Measurements from ENCODE around the gene ASCC1.
"Not testable (repeated sequence)": the region's sequence is repeated elsewhere in the genome, so short reads cannot be mapped to it uniquely, and the experiment has no call there.

The ASCC1 gene, protein sequence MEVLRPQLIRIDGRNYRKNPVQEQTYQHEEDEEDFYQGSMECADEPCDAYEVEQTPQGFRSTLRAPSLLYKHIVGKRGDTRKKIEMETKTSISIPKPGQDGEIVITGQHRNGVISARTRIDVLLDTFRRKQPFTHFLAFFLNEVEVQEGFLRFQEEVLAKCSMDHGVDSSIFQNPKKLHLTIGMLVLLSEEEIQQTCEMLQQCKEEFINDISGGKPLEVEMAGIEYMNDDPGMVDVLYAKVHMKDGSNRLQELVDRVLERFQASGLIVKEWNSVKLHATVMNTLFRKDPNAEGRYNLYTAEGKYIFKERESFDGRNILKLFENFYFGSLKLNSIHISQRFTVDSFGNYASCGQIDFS

DNA sequence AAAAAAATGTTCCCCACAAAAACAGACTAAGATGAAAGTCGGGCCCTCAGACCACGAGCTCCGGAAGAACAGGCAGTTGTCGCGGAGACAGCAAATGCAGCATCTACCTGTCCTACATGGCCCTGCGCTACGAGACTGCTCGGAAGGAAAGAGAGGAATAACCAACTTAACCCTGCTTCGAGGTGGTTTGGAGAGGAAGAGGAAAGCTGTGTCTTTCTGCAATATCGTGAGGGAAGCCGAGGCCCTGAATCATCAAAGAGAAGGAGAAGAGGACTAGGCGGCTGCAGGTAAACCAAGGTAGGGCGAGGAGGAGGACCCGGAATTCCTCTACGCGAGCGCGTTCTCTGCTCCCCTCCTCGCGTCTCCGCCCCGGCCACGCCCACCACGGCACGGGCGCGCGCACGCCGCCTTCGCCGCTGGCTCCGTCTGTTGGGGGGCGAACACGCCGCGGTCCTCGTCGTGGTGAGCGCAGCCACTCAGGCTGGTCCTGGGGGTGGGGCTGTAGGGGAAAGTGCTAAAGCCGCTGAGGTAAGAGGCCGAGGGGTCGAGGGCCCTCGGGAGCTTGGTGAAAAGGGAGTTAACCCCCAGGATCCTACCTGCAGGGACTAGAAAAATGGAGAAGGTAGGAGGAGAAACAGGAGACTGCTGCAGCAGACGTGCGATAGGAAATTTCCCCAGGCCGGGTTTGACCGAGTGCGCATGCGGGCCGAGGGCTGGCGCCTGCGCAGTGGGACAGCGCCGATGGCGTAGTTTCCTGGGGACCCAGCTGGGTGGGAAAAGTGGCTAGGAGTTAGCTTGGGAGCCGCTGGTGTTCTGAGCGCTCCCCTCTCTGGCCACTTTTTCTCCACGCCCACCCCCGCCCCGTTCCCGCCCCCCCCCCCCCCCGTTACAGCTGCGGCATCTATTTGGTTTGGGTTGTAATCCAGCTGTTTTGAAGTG lies at the start of gene ASCC1, which contains the start of gene ANAPC16:
Gene ASCC1 (minus strand): TSS at position 666 of the 939 bp plus-strand sequence. CDS start 2,978 bp downstream, outside the sequence.
Gene ANAPC16 (plus strand): TSS at position 402 of the 939 bp plus-strand sequence. CDS start 7,903 bp downstream, outside the sequence.
- DNase-seq, result peak; percentile 92 to 99

DNA sequence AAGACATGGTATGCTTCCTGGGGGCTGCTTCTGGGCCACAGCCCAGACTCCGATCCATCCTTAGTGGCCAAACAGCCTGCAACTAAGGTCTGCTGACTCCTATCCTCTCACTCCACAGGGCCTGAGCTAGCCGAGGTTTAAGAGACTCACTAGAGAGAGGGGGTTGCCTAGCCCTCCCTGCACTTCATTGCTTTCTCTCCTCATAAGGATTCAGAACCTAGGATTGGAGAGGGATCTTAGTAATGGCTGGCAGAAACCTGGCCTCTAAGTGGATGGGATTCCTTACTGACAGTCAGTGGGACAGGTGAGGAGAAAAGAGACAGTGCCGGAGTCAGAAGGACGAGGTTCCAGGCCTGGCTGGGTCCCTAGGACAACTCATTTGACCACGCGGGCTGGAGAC lies 49.4 kb upstream of the ASCC1 start:
- DNase-seq, result no peak

DNA sequence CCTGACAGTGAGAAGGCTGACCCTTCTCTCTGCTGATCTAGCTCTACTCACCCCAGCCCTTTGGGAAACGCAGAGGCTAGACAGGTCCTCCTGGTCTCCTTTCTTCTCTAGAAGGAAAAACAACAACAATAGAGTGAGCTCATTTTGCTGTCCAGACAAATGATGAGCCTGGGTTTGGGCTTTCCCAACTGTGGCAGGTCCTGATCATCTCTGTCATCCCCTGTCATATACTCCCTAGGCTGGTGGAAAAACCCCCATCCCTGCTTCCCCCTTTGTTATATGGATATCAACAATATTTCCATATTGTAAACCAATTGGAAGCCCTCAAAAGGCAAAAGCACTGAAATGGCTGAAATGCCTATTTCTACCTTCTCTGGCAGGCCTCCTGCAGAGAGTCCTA lies 48.5 kb upstream of the ASCC1 start:
- no peak for DNase-seq

DNA sequence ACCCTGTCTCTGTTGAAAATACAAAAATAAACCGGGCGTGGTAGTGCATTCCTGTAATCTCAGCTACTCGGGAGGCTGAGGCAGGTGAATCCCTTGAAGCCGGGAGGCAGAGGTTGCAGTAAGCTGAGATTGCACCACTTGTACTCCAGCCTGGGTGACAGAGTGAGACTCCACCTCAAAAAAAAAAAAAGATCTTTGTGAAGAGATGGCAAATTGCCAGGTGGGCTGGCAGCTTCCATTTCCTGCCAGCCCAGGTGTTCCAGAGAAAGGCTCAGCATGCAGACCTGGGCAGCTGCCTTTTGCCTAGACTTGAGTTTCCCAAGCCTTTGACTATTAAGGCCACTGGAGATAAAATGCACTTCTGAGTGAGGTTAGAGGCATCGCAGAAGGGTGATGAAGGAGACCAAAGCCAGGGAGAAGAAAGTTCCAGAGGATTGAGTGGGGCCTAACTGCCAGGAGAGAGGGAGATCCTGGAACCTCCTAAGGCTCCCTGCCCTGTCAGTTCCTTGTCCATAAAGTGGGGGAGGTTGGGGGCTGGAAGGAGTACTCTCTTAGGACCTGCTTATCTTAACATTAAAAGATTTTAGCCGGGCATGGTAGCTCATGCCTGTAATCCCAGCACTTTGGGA lies 47.7 kb upstream of the ASCC1 start:
- DNase-seq, result no peak

DNA sequence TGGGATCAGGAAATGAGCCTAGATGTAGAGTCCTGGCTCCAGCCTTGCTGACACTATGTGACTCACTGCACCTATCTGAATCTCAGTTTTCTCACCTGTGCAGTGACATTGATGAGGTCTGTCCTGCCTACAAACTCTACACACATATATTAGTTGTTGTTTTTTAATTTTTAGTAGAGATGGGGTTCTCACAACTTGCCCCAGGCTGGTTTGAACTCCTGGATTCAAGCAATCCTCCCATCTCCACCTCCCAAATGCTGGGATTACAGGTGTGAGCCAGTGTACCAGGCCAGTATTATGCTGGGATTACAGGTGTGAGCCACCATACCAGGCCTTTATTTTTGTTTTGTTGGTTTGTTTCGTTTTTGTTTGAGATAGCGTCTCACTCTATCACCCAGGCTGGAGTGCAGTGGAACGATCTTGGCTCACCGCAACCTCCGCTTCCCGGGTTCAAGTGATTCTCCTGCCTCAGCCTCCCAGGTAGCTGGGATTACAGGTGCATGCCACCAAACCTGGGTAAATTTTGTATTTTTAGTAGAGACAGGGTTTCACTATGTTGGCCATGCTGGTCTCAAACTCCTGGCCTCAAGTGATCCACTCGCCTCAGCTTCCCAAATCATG lies 45.8 kb upstream of the ASCC1 start:
- DNase-seq, result no peak

DNA sequence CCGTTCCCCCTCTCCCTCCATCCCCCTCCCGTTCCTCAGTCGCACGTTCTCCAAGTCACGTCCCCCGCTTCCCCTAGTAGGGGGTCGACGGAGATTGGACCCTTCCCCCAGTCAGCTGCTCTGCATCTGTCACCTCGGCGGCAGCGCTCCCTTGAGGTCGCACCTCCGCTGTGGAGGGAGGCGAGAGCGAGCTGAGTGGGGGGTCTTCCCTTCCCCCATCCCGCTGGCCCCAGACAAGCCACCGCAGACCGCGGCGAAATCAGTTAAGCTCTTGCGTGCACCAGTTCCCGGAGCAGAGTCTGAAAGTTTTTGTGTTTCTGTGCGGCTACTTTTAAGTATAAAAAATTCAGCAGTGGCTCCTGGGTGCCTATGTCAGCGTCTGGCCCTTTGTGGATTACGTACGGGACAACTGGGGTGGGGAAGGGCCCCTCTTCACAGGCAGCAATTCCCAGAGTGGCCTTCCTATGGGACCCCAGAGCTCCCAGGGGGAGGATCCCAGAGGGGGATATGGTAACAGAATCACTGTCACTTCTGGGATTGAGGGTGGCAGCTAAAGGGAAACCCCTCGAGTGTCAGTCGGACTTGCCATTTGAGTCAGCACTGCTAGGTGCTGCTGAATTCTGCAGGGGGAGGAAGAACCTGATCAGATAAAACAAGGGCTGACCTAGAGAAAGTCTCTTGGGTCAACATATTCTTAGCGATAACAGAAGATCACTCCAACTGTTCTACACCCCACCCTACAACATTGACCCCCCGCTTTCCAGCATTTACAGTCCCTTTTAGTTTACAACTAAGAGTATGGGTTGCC lies 45.1 kb upstream of the ASCC1 start:
- peak in 1 of 2 donors; percentile 50 for DNase-seq

DNA sequence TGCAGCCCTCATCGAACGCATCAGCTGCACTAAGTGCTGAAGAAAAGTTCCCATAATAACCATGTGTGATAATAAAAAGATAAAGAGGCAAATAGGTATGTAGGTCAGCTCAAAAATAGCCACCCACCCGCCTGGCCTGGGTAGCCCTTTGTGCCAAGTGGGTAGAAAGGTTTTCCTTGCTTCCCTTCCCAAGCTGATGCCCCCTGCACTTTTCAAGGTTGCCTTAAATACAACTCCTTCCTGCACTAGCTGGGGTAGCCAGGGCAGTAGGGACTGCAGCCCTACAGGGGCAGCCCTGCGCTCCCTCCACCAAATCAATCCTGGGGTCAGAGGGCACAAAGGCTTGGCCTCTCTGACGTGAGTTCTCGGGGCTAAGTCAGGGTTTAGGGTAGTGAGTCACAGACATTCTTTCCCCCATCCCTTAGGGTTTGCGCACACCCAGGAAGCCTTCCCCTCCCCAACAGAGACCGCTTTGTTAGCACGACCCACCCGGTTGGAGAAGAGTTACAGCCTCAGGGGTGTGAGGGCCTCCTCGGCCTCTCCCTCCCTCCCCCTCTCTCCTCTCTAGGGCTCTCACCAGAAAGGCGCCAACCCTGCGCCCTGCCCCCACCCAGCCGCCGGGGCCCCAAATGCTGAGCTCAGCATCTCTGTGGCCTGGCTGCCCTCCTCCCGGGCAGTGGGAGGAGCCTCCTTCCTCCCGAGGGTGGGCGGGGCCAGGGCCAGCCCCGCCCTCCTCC lies 44.3 kb upstream of the ASCC1 start:
- DNase-seq, result peak; percentile 45 to 72

DNA sequence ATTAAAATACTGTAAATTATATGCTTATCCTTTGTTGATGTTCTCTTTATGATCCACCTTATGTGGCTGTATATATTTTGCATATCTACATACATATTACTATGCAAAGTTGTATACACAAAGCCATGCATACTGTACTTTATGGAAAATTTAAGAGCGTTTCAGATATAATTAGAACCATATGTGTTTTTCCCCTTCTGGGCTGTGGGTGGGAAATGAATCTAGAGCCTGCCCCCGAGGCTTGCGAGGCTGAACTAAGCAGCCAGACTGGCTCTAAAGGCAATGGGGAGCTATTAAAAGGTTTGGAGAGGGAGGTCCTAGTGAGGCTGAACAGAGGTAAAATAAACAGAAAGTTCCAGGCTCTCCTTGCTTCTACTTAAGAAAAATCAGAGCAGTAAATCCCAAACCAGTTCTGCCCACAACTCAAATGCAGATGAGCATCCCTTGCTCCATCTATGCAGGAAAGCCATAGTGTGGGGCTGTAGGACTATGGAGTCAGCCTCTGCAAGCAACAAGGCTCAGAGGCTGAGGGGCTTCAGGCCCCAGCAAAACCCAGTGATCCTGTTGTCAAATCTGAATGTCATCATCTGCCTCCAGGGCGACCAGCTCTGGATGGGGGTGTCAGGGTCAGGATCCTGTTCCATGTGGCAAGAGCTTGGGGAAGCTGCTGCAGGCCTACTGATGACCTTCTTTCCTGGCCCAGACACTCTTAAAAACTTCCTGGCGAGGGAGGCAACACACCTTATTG lies 43.6 kb upstream of the ASCC1 start:
- DNase-seq, result no peak

DNA sequence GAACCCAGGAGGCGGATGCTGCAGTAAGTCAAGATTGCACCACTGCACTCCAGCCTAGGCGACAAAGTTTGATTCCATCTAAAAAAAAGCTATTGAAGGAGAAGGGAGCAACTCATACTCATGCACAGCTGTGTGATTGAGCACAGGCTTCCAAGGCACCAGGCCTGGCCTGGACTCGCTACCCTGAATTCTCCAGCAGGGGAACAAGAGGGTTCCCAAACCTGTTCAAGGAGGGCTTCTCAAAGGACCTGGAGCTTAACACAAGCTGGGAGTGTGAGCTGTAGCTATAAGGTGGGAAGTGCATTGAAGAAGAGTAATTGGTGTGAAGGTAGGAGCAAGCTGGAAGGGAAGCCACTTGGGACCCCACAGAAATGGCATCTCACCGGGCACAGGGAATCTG lies 42.5 kb upstream of the ASCC1 start:
- DNase-seq, result no peak

DNA sequence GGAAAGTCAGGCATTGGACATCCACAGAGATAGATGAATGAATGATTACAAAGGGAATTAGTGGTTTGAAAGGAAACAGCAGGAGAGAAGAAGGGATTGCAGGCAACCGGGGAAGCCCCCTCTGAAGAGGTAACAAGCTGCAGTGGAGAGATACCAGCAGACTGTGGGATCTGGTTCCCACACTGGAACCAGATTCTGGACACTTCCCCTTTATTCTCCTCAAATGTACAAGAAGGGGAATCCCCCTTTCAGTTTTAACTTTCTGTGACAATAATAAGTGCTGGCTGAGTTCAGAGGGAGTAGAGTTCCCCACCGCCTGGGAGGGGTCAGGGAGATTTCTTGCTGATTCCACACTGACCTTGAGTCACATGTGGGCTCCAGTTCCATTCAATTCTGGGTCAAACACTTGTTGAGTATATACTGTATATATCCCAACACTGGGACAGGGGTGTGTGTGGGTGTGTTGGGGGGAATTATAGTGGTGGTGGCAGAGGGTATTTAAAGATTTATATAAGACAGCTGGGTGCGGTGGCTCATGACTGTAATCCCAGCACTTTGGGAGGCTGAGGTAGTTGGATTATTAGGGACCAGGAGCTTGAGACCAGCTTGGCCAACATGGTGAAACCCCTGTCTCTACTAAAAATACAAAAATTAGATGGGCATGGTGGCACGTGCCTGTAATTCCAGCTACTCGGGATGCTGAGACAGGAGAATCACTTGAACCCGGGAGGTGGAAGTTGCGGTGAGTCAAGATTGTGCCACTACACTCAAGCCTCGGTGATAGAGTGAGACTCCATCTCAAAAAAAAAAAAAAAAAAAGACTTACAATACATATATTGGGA lies 41.2 kb upstream of the ASCC1 start:
- peak; percentile 40 to 87 for DNase-seq

DNA sequence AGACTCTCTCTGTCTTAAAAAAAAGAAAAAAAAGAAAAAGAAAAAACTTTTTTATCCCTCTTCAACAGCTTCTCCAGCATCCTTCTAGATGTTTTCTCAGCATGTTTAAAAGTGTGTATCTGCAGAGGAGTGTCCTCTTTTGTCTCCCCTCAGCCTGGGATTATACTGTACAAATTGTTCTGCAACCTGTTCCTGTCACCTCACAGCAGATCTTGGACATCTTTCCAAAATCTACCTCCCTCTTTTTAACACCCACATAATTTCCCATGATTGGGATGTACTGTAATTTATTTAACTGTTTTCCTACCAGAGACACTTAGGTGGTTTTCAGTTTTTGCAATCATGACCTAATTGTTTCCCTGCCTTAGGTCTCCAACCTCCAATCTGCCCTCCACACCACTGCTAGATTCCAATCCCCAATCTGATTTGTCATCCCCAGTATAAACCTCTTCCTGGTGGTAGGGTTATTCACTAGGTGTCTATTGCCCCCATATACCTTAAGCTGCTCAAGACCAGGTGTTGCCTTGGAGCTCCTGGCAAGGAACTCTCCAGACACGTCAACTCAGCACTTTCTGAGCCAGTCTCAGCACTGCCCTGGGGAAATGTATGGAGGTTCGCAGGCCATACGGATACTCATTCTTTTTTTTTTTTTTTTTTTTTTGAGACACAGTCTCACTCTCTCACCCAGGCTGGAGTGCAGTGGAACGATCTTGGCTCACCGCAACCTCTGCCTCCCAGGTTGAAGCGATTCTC lies 40.1 kb upstream of the ASCC1 start:
- DNase-seq, result no peak

DNA sequence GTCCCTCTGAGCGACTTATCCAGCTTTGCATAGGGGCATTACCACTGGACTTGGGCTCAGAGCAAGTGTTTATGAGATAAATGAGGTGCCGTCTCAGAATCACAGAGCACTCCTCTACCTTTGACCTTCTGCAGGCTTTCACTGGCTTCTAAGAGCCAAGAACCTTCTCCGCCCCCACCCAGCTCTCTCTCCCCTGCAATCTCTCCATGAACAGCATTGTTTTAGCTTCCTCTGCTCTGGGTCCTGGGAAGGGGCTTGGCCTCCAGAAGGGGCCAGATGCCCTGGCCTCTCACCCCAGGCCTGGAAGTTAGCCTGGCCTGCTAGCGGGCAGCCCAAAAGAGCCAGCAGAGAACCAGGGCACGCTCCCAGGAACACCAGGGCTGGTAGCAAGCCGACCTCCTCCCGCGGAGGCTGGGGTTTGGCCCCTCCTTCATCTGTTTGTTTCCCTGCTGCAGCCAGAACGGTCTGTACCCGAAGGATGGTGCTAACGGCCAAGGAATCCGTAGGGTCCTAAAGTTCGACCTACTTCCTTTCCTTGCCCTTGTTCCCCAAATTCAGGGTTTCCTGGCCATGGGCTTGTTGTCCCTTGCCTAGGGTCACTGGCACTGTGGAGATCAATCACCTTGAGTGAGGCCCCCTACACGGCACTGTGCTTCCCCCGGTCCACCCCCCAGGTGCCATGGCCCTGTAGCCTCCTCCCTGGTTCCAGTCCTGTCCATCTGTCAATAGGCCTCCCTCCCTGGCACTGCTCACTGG lies 38.9 kb upstream of the ASCC1 start:
- DNase-seq, result peak in 1 of 2 donors; percentile 55

DNA sequence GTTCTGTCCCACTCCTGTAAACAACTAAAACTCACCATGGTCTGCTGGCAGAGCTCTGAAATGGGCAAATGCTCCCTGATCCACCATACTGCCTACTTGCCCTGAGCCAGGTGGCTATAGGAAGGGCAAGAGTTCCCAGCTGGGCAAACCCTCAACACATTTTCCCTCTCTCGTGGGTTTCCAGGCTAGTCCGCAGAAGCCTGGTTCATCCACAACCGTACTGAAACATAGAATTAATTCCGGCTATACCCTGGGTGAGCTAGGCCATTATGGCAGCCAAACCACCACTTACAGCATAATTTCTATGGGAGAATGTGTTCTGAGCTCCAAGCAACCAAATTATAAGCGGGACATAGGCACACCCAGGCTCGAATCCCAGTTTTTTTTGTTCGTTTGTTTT lies 37.5 kb upstream of the ASCC1 start:
- DNase-seq, result no peak

DNA sequence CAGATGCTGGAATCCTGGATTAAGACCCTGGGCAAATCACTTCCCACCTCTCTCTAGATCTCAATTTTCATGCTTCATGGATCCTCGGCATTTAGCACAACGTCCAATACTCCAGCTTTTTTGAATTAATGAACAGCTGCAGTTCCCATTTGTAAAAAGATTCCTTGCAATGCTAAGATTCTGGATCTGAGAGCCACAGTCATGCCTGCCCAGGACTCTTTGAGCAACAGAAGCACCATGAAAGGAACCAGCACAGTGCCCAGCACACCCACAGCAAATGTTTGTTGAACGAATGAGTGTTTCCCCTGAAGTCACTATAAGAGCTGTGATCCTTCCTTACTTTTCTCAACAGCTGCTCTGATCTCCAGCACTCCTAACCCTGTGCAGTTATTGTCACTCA lies 36.9 kb upstream of the ASCC1 start:
- DNase-seq, result no peak

DNA sequence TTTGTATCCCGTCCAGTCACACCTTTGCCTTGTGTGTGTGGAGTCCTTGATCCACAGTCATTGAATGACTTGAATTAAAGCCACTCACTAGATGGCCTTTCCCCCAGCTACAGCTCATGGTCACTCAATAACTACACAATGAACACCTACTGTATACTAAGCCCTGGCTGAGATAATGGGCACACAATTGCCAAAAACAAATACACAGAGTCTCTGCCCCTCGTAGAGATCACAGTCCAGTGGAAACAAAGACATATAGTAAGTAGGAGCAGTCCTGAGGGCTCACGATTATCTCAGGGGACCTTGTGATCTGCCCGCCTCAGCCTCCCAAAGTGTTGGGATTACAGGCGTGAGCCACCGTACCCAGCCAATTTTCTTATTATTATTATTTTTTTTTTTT lies 35.6 kb upstream of the ASCC1 start:
- no peak for DNase-seq

DNA sequence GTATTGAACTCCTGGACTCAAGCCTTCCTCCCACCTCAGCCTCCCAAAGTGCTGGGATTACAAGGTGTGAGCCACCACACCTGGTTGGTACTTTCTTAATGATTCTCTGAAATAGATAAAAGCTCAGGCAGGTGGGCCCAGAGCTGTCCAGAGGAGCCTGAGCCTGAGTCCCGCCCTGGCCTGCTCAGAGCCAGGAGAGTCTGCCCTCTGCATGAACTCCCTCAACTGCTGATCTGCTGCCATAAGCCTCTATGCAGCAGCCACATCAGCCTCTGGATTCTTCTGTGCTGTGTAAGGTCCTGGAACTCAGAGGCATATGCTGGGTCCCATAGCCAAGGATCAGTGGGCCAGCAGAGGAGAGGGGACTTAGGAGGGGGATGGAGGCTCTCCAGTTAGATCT lies 34.6 kb upstream of the ASCC1 start:
- DNase-seq, result no peak

DNA sequence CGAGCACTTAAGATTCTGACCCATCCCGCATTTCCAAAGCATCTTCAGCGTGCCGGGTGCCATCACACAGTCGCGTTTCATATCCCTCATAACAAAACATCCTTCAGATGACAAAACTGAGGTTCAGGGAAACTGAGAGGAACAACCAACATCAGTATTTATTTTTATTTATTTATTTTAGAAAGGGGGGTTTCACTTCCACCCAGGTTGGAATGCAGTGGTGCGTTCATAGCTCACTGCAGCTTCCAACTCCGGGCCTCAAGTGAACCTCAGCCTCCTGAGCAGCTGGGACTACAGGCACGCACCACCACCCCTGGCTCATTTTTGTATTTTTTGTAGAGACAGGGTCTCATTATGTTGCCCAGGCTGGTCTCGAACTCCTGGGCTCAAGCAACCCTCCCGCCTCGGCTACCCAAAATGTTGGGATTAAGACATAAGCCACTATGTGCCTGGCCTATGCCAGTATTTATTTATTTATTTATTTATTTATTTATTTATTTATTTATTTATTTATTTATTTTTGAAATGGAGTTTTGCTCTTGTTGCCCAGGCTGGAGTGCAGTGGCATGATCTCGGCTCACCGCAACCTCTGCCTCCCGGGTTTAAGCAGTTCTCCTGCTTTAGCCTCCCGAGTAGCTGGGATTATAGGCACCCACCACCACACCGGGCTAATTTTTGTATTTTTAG lies 33.2 kb upstream of the ASCC1 start:
- not testable (repeated sequence) for DNase-seq

Data from bone marrow (tissue), 2 donors.